Measurements from ENCODE around the gene ENTPD6. TPM values are rescaled to one million over a fixed set of nuclear protein-coding genes. Genes with fewer than 3 reads are reported as not detected.
"Not testable (repeated sequence)": the region's sequence is repeated elsewhere in the genome, so short reads cannot be mapped to it uniquely, and the experiment has no call there.

Gene ENTPD6
- total RNA-seq, 2 experiments from 2014 or later: 45.3 to 49.6 TPM

GRCh38 chr20:25249198-25249931 is 53.9 kb downstream of the ENTPD6 start:
- ChIA-PET CTCF (interaction anchor here (1.2 to 1.4 kb wide), 2 partner anchors 26 to 45 kb away, joined by 3 read pairs; no protein-coding TSS in a partner anchor), POLR2A (interaction anchor here (1.5 kb wide), 1 partner anchor 54 kb away, joined by 7 read pairs; the partner anchor contains the start of gene ENTPD6)

GRCh38 chr20:25250508-25250907 is 55.0 kb downstream of the ENTPD6 start:
- CTCF ChIA-PET: interaction anchor here (0.6 to 1.2 kb wide), 2 partner anchors 27 to 29 kb away, joined by 3 read pairs; no protein-coding TSS in a partner anchor
- POLR2A ChIA-PET: interaction anchor here (0.5 kb wide), 1 partner anchor 27 kb away, joined by 3 read pairs; no protein-coding TSS in a partner anchor

- POLR2A ChIA-PET: no interaction called here
- CTCF ChIA-PET: interaction anchor here (0.6 kb wide), 1 partner anchor 29 kb away, joined by 3 read pairs; no protein-coding TSS in a partner anchor
Observed at GRCh38 chr20:25251019-25251418, 55.5 kb downstream of the ENTPD6 start.

GRCh38 chr20:25251558-25251957 is 56.0 kb downstream of the ENTPD6 start:
- ChIA-PET POLR2A (no interaction called here), CTCF (no interaction called here)

GRCh38 chr20:25252230-25252651 is 56.7 kb downstream of the ENTPD6 start:
- CTCF ChIA-PET: no interaction called here
- POLR2A ChIA-PET: no interaction called here

- CTCF ChIA-PET: no interaction called here
- POLR2A ChIA-PET: no interaction called here
Observed at GRCh38 chr20:25252686-25253421, 57.3 kb downstream of the ENTPD6 start.

- CTCF ChIA-PET: interaction anchor here (0.7 kb wide), 3 partner anchors 27 to 388 kb away, joined by 3 to 4 read pairs (median 3); no protein-coding TSS in a partner anchor
- POLR2A ChIA-PET: no interaction called here
Observed at GRCh38 chr20:25253606-25254275, 58.2 kb downstream of the ENTPD6 start.

- POLR2A ChIA-PET: no interaction called here
Observed at GRCh38 chr20:25254571-25254970, 59.1 kb downstream of the ENTPD6 start.

GRCh38 chr20:25254986-25255680 is 59.6 kb downstream of the ENTPD6 start:
- ChIA-PET CTCF (no interaction called here), POLR2A (no interaction called here)

More at GRCh38 chr20:25254571-25254970, 59.1 kb downstream of the ENTPD6 start:
- CTCF ChIA-PET: interaction anchor here (0.7 kb wide), 1 partner anchor 387 kb away, joined by 3 read pairs; no protein-coding TSS in a partner anchor

- POLR2A ChIA-PET: no interaction called here
Observed at GRCh38 chr20:25256226-25256859, 60.8 kb downstream of the ENTPD6 start.

GRCh38 chr20:25257130-25257529 is 61.6 kb downstream of the ENTPD6 start:
- CTCF ChIA-PET: no interaction called here
- POLR2A ChIA-PET: no interaction called here

More at GRCh38 chr20:25256226-25256859, 60.8 kb downstream of the ENTPD6 start:
- CTCF ChIA-PET: no interaction called here

GRCh38 chr20:25257756-25258475 is 62.4 kb downstream of the ENTPD6 start:
- CTCF ChIA-PET: interaction anchor here (1.0 kb wide), 1 partner anchor 15 kb away, joined by 4 read pairs; no protein-coding TSS in a partner anchor
- POLR2A ChIA-PET: interaction anchor here (1.2 kb wide), 1 partner anchor 10 kb away, joined by 4 read pairs; the partner anchor contains the start of gene PYGB

GRCh38 chr20:25258476-25258805 is 62.9 kb downstream of the ENTPD6 start:
- ChIA-PET POLR2A (interaction anchor here (1.2 kb wide), 1 partner anchor 11 kb away, joined by 4 read pairs; the partner anchor contains the start of gene PYGB), CTCF (interaction anchor here (1.0 kb wide), 1 partner anchor 14 kb away, joined by 4 read pairs; no protein-coding TSS in a partner anchor)

- ChIA-PET CTCF (interaction anchor here (1.0 kb wide), 1 partner anchor 14 kb away, joined by 4 read pairs; no protein-coding TSS in a partner anchor), POLR2A (interaction anchor here (1.2 kb wide), 1 partner anchor 11 kb away, joined by 4 read pairs; the partner anchor contains the start of gene PYGB)
Observed at GRCh38 chr20:25258828-25259227, 63.3 kb downstream of the ENTPD6 start.

- CTCF ChIA-PET: no interaction called here
- POLR2A ChIA-PET: interaction anchor here (1.2 kb wide), 1 partner anchor 11 kb away, joined by 4 read pairs; the partner anchor contains the start of gene PYGB
Observed at GRCh38 chr20:25259358-25259757, 63.8 kb downstream of the ENTPD6 start.

GRCh38 chr20:25259788-25260254 is 64.3 kb downstream of the ENTPD6 start:
- CTCF ChIA-PET: no interaction called here
- POLR2A ChIA-PET: no interaction called here

GRCh38 chr20:25260770-25261437 is 65.4 kb downstream of the ENTPD6 start:
- POLR2A ChIA-PET, CTCF ChIA-PET: not testable (repeated sequence)

Data from activated CD8-positive, alpha-beta memory T cell treated with anti-CD3 and anti-CD28 coated beads for 36 hours (primary cell).